Lower leg skin (tissue), 3 donors: ENCODE results near the gene TENM4.

Source experiments
- POLR2A ChIP-seq, 2 donors: fragments of 450-650 bp; IDR thresholded peaks; one replicate each; pipeline ENCODE4 v1.6.1; 2016 to 2017; ENCODE audit warnings: antibody characterized with exemption in 2 of 2, mild to moderate bottlenecking in 1 of 2, moderate library complexity in 1 of 2
- TF ChIP-seq, protein P1 (sequence below), 3 donors: fragments of 450-650 bp; IDR thresholded peaks; one replicate each; pipeline ENCODE4 v1.5.1; 2016; ENCODE audit warnings: antibody characterized with exemption in 3 of 3, mild to moderate bottlenecking in 3 of 3, moderate library complexity in 2 of 3

DNA sequence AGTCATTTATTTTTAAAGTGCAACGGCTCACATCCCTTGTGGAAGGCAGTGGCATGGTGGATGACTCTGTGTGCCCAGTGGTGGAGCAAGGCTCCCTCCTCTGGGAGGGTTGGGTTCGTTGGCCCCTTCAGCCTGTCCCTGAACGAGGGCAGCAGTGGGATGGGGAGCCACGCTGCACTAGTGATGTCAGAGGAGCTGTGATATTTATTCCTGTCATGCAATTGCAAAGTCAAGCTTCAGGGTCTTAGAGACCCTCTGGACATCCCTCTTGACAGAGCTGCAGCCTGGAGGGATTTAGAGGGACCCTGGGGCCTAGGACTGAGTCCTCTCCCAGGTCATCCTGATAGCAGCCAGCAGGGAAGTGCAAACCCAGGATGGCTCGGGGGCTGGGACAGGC, 788.0 kb downstream of the TENM4 start:
- TF ChIP-seq, protein P1, sequence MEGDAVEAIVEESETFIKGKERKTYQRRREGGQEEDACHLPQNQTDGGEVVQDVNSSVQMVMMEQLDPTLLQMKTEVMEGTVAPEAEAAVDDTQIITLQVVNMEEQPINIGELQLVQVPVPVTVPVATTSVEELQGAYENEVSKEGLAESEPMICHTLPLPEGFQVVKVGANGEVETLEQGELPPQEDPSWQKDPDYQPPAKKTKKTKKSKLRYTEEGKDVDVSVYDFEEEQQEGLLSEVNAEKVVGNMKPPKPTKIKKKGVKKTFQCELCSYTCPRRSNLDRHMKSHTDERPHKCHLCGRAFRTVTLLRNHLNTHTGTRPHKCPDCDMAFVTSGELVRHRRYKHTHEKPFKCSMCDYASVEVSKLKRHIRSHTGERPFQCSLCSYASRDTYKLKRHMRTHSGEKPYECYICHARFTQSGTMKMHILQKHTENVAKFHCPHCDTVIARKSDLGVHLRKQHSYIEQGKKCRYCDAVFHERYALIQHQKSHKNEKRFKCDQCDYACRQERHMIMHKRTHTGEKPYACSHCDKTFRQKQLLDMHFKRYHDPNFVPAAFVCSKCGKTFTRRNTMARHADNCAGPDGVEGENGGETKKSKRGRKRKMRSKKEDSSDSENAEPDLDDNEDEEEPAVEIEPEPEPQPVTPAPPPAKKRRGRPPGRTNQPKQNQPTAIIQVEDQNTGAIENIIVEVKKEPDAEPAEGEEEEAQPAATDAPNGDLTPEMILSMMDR (IDR thresholded peaks at IDR 0.05), result no peak
- no peak for TF ChIP-seq POLR2A (IDR thresholded peaks at IDR 0.05)
